Left ventricle myocardium inferior (tissue), 1 donor: ENCODE data around the gene PIP4K2A. TPM values are rescaled to one million over a fixed set of nuclear protein-coding genes. Genes with fewer than 3 reads are reported as not detected.

ENCODE experiments used
- DNase-seq: peaks from one replicate; pipeline ENCODE4 v3.0.0-alpha.2; 2020
- H3K27ac ChIP-seq: fragments of 200-600 bp; replicated peaks from 2 replicates; pipeline ENCODE4 v1.8.0; 2021
- H3K27me3 ChIP-seq: fragments of 200-600 bp; 2 replicates; pipeline ENCODE4 v1.8.0; 2021; ENCODE audit warnings: low read depth
- H3K36me3 ChIP-seq: fragments of 200-600 bp; 2 replicates; pipeline ENCODE4 v1.8.0; 2021
- H3K4me1 ChIP-seq: fragments of 200-600 bp; 2 replicates; pipeline ENCODE4 v1.8.0; 2021
- H3K4me3 ChIP-seq: fragments of 200-600 bp; 2 replicates; pipeline ENCODE4 v1.8.0; 2021; ENCODE audit warnings: mild to moderate bottlenecking, moderate library complexity
- H3K9me3 ChIP-seq: fragments of 200-600 bp; replicated peaks from 2 replicates; pipeline ENCODE4 v1.8.0; 2021
- CTCF ChIP-seq: fragments of 200-600 bp; IDR thresholded peaks from 2 replicates; pipeline ENCODE4 v1.8.0; 2021; ENCODE audit warnings: antibody characterized with exemption, mild to moderate bottlenecking, borderline replicate concordance
- intact Hi-C: fragments of 100-400 bp; cut with micrococcal nuclease; formaldehyde crosslinking; loops from one replicate; pipeline ENCODE4 v1.11.0; 2022
- total RNA-seq: library from RNA; stranded (reverse); fragmentation: NEBNext Ultra II Directional; extraction: Animal tissue kit (Norgen Biotek cat#: 25700); gene quantifications from one replicate; pipeline ENCODE4 v1.2.1, GENCODE V29; 2021
- donor health status: DM: no; HTN: yes; CAD: no; lungs with severe emphysema.

The PIP4K2A gene
- total RNA-seq, 1 donor from 2014 or later = 12.6 TPM

DNA sequence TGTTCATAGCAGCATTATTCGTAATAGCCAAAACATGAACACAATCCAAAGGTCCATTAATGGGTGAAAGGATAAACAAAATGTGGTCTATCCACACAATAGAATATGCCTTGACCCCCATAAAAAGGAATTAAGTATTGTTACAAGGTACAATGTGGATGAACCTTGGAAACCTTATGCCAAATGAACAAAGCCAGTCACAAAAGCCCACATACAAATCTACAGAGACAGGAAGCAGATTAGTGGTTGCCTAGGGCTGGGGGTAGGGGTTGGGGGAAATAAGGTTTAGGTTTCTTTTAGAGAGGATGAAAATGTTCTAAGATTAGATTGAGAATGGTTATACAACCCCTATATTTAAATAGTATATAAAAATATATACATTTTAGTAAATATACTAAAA is 34.8 kb downstream of the PIP4K2A start:
- Histone ChIP-seq H3K36me3 (no peaks in the 10 kb centered on the region), H3K9me3 (no peaks in the 10 kb centered on the region), H3K27ac (no peak overlapping the region), H3K27me3 (no peaks in the 10 kb centered on the region), H3K4me3 (no peak overlapping the region), H3K4me1 (peaks cover 21% of the 10 kb centered on the region)
- TF ChIP-seq CTCF = no peak
- intact Hi-C loops = no loop called here
- DNase-seq = no peak

GRCh38 chr10:22677333-22677732 is 37.0 kb downstream of the PIP4K2A start:
- intact Hi-C loops = no loop called here
- Histone ChIP-seq H3K27ac (no peak overlapping the region), H3K9me3 (no peaks in the 10 kb centered on the region), H3K4me3 (no peak overlapping the region), H3K4me1 (peaks cover 31% of the 10 kb centered on the region), H3K27me3 (no peaks in the 10 kb centered on the region), H3K36me3 (no peaks in the 10 kb centered on the region)
- no peak for DNase-seq
- TF ChIP-seq CTCF = no peak

DNA sequence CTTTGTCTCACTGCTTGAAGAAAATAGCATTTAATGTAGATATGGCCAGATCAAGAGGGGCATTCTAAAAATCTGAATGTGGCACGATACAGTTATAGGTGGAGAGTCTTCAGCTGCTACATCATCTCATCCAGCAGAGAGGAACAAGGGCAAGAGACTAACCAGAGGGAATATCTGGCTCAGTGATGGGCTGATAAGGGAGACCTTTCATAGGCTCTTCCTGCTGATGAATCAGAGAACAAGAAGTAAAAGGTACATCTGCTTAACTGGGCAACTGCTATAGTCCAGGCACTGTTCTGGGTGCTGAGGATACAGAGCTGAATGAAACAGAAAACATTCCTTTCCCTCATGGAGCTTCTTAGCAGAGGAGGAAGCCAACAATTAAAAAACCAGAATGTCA is 37.9 kb downstream of the PIP4K2A start:
- Histone ChIP-seq H3K36me3 (no peaks in the 10 kb centered on the region), H3K4me1 (peaks cover 22% of the 10 kb centered on the region), H3K9me3 (no peaks in the 10 kb centered on the region), H3K27me3 (no peaks in the 10 kb centered on the region), H3K27ac (no peak overlapping the region), H3K4me3 (no peak overlapping the region)
- intact Hi-C loops = no loop called here
- no peak for DNase-seq
- no peak for TF ChIP-seq CTCF

DNA sequence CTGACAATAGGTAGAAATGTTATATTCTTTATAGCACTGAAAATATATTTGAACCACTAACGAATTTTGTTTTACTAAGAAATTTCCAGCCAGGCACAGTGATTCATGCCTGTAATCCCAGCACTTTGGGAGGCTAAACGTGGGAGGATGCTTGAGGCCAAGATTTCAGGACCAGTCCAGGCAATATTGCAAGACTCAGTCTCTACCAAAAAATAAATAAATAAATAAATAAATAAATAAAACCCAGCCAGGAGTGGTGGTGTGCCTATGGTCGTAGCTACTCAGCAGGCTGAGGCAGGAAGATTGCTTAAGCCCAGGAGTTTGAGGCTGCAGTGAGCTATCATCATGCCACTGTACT is 39.8 kb downstream of the PIP4K2A start:
- TF ChIP-seq CTCF = no peak
- intact Hi-C loops = no loop called here
- H3K27ac ChIP-seq = no peak overlapping the region
- peaks cover 31% of the 10 kb centered on the region for H3K4me1 ChIP-seq
- no peaks in the 10 kb centered on the region for H3K36me3 ChIP-seq
- DNase-seq = no peak
- no peaks in the 10 kb centered on the region for H3K27me3 ChIP-seq
- no peaks in the 10 kb centered on the region for H3K9me3 ChIP-seq
- no peak overlapping the region for H3K4me3 ChIP-seq

- DNase-seq = no peak
- TF ChIP-seq CTCF = no peak
- intact Hi-C loops = no loop called here
- Histone ChIP-seq H3K4me1 (peaks cover 31% of the 10 kb centered on the region), H3K4me3 (no peak overlapping the region), H3K27me3 (no peaks in the 10 kb centered on the region), H3K27ac (no peak overlapping the region), H3K9me3 (no peaks in the 10 kb centered on the region), H3K36me3 (no peaks in the 10 kb centered on the region)
Measured at GRCh38 chr10:22673785-22674572, 40.4 kb downstream of the PIP4K2A start.

- H3K4me1 ChIP-seq = peaks cover 31% of the 10 kb centered on the region
- intact Hi-C loops = no loop called here
- no peaks in the 10 kb centered on the region for H3K36me3 ChIP-seq
- H3K4me3 ChIP-seq = no peak overlapping the region
- no peak for TF ChIP-seq CTCF
- no peaks in the 10 kb centered on the region for H3K9me3 ChIP-seq
- H3K27ac ChIP-seq = no peak overlapping the region
- H3K27me3 ChIP-seq = no peaks in the 10 kb centered on the region
- DNase-seq = no peak
Measured at GRCh38 chr10:22673091-22673392, 41.3 kb downstream of the PIP4K2A start.
